HepG2 (cell line): ENCODE data around the gene TPI1. TPM values are rescaled to one million over a fixed set of nuclear protein-coding genes. Genes with fewer than 3 reads are reported as not detected.

ENCODE experiments used
- ATAC-seq: fragments of 200-7000 bp; cut with Tn5 transposase; 3 replicates; pipeline ENCODE4 v1.9.1; 2020; ENCODE audit warnings: mild to moderate bottlenecking, moderate library complexity
- BruUV-seq: library from RNA; stranded (reverse); fragments of 400-500 nt; replicated peaks from 2 replicates; lab custom pipeline; 2021; lab: Mats Ljungman, UMichigan
- CTCF ChIA-PET: fragments of 300-600 bp; formaldehyde crosslinking; extraction: SDS; loops from one replicate; lab custom pipeline; 2021; ENCODE audit warnings: low total read pairs, inconsistent platforms, low intra/inter-chr PET ratio; lab: Yijun Ruan, JAX
- POLR2A ChIA-PET: fragments of 350-600 bp; sonication (Branson Sonifier 250); formaldehyde crosslinking; loops from one replicate; lab custom pipeline; 2020; ENCODE audit warnings: antibody characterized with exemption, inconsistent platforms; lab: Yijun Ruan, JAX
- DNase-seq: peaks from one replicate; pipeline ENCODE4 v3.0.0-alpha.2; 2015; ENCODE audit warnings: low spot score
- FAIRE-seq: peaks from 3 replicates; lab custom pipeline; 2011; peaks lifted over from hg19 to GRCh38; lab: Jason Lieb, UNC
- H2AFZ ChIP-seq: one replicate; pipeline ENCODE4 v1.6.1; 2011; ENCODE audit warnings: low read length, inconsistent platforms
- H3K27ac ChIP-seq: fragments of 300-600 bp; 3 replicates; pipeline ENCODE4 v1.8.0; 2011; ENCODE audit warnings: mixed run types, mild to moderate bottlenecking, mixed read lengths, low read length, inconsistent platforms; ENCODE audit not compliant: insufficient read depth; ENCODE audit errors: extremely low read length
- H3K27me3 ChIP-seq, 2 experiments: fragments of 200-600 bp in 1 of 2; 2 replicates in 1 of 2; 3 replicates in 1 of 2; pipeline versions ENCODE4 v1.6.0 to v1.8.0; 2011; ENCODE audit warnings: low read length in 2 of 2, mild to moderate bottlenecking in 2 of 2, moderate library complexity in 2 of 2, inconsistent platforms in 1 of 2; ENCODE audit not compliant: insufficient read depth in 2 of 2, control insufficient read depth in 1 of 2
- H3K36me3 ChIP-seq, 2 experiments: fragments of 200-600 bp in 1 of 2; replicated peaks in 1 of 2; 2 replicates in 1 of 2; 3 replicates in 1 of 2; pipeline versions ENCODE4 v1.5.1 to v1.8.0; 2011; ENCODE audit warnings: low read length in 2 of 2, inconsistent platforms in 1 of 2; ENCODE audit not compliant: insufficient read depth in 2 of 2, control insufficient read depth in 1 of 2
- H3K4me1 ChIP-seq: 2 replicates; pipeline ENCODE4 v1.5.1; 2012; ENCODE audit warnings: low read length, inconsistent platforms; ENCODE audit not compliant: insufficient read depth
- H3K4me2 ChIP-seq: 2 replicates; pipeline ENCODE4 v1.6.0; 2011; ENCODE audit warnings: low read depth, low read length, inconsistent platforms
- H3K4me3 ChIP-seq, 3 experiments: fragments of 200-600 bp in 1 of 3; sonication (generic), shearing (Covaris generic) in 1 of 3; replicated peaks in 1 of 3; 2 replicates each; pipeline ENCODE4 v1.5.1; 2011 to 2016; ENCODE audit warnings: low read length in 3 of 3, inconsistent platforms in 2 of 3, low read depth in 2 of 3, mild to moderate bottlenecking in 2 of 3, control low read depth in 1 of 3, mixed read lengths in 1 of 3; ENCODE audit not compliant: insufficient read depth in 1 of 3
- H3K79me2 ChIP-seq: one replicate; pipeline ENCODE4 v1.6.1; 2011; ENCODE audit warnings: low read length, inconsistent platforms; ENCODE audit not compliant: insufficient read depth
- H3K9ac ChIP-seq: 2 replicates; pipeline ENCODE4 v1.6.0; 2011; ENCODE audit warnings: mild to moderate bottlenecking, low read depth, low read length, inconsistent platforms; ENCODE audit not compliant: insufficient read depth
- H3K9me3 ChIP-seq: 2 replicates; pipeline ENCODE4 v1.5.1; 2012; ENCODE audit warnings: mild to moderate bottlenecking, low read length
- H4K20me1 ChIP-seq: 2 replicates; pipeline ENCODE4 v1.6.0; 2011; ENCODE audit warnings: inconsistent platforms, mild to moderate bottlenecking, low read length, moderate library complexity; ENCODE audit not compliant: insufficient read depth
- GLI4 ChIP-seq: sonication (generic); formaldehyde crosslinking; IDR thresholded peaks from 2 replicates; pipeline ENCODE4 v1.5.1; 2020; ENCODE audit warnings: missing genetic modification reagents, mild to moderate bottlenecking, moderate library complexity, borderline replicate concordance
- JARID2 ChIP-seq: sonication (generic); formaldehyde crosslinking; IDR thresholded peaks from 2 replicates; pipeline ENCODE4 v1.8.1; 2023; ENCODE audit warnings: missing genetic modification reagents, inconsistent platforms; ENCODE audit not compliant: insufficient replicate concordance
- KLF9 ChIP-seq: IDR thresholded peaks from 2 replicates; pipeline ENCODE4 v1.6.1; 2016; ENCODE audit warnings: low read depth
- MIER2 ChIP-seq: IDR thresholded peaks from 2 replicates; pipeline ENCODE4 v1.6.1; 2016; ENCODE audit warnings: missing biosample characterization, missing genetic modification reagents
- MIXL1 ChIP-seq: IDR thresholded peaks from 2 replicates; pipeline ENCODE4 v1.6.1; 2016
- MXD1 ChIP-seq: sonication (generic); formaldehyde crosslinking; IDR thresholded peaks from 2 replicates; pipeline ENCODE4 v1.4.0; 2020; ENCODE audit warnings: mild to moderate bottlenecking, missing genetic modification reagents
- NCOR1 ChIP-seq: fragments of 200-600 bp; sonication (generic); IDR thresholded peaks from 2 replicates; pipeline ENCODE4 v1.7.0; 2017; ENCODE audit warnings: antibody characterized with exemption, low read length, borderline replicate concordance
- PAF1 ChIP-seq: IDR thresholded peaks from 2 replicates; pipeline ENCODE4 v1.6.1; 2016; ENCODE audit warnings: missing genetic modification reagents, missing compliant biosample characterization
- SMYD3 ChIP-seq: sonication (generic); formaldehyde crosslinking; IDR thresholded peaks from 2 replicates; pipeline ENCODE4 v1.8.1; 2023; ENCODE audit warnings: mild to moderate bottlenecking, missing genetic modification reagents
- SRSF1 ChIP-seq: fragments of 200-400 bp; formaldehyde crosslinking; optimal IDR thresholded peaks from 2 replicates; pipeline ENCODE3; 2017; ENCODE audit warnings: mild to moderate bottlenecking, low read depth, low read length, moderate library complexity
- TRAFD1 ChIP-seq: sonication (generic); formaldehyde crosslinking; IDR thresholded peaks from 2 replicates; pipeline ENCODE4 v1.5.1; 2020; ENCODE audit warnings: missing genetic modification reagents, mild to moderate bottlenecking, borderline replicate concordance
- ZC3H13 ChIP-seq: sonication (generic); formaldehyde crosslinking; IDR thresholded peaks from 2 replicates; pipeline ENCODE4 v1.8.1; 2023; ENCODE audit warnings: mild to moderate bottlenecking, missing genetic modification reagents, moderate library complexity
- ZNF101 ChIP-seq: sonication (generic); formaldehyde crosslinking; IDR thresholded peaks from 2 replicates; pipeline ENCODE4 v1.4.0; 2020; ENCODE audit warnings: mild to moderate bottlenecking, low read depth, missing genetic modification reagents, borderline replicate concordance
- ZNF3 ChIP-seq: IDR thresholded peaks from 2 replicates; pipeline ENCODE4 v1.7.0; 2017; ENCODE audit warnings: inconsistent platforms
- ZNF552 ChIP-seq: sonication (generic); formaldehyde crosslinking; IDR thresholded peaks from 2 replicates; pipeline ENCODE4 v1.9.0; 2022; ENCODE audit warnings: missing genetic modification reagents, mild to moderate bottlenecking, borderline replicate concordance
- ZNF567 ChIP-seq: sonication (generic); formaldehyde crosslinking; IDR thresholded peaks from 2 replicates; pipeline ENCODE4 v1.8.1; 2023; ENCODE audit warnings: mild to moderate bottlenecking, missing genetic modification reagents, borderline replicate concordance
- ZNF782 ChIP-seq: sonication (generic); formaldehyde crosslinking; IDR thresholded peaks from 2 replicates; pipeline ENCODE4 v1.4.0; 2020; ENCODE audit warnings: missing genetic modification reagents, mild to moderate bottlenecking, borderline replicate concordance
- ZNF879 ChIP-seq: sonication (generic); formaldehyde crosslinking; IDR thresholded peaks from 2 replicates; pipeline ENCODE4 v1.8.1; 2023; ENCODE audit warnings: missing genetic modification reagents
- ZNF883 ChIP-seq: sonication (generic); formaldehyde crosslinking; IDR thresholded peaks from 2 replicates; pipeline ENCODE4 v1.5.1; 2020; ENCODE audit warnings: mild to moderate bottlenecking, missing genetic modification reagents; ENCODE audit errors: not compliant biosample characterization
- WGBS: methylation state at CpG from one replicate; pipeline ENCODE4 v1.1.6; 2017; ENCODE audit warnings: low lambda C conversion rate; 5-methylcytosine and 5-hydroxymethylcytosine counted together
- in situ Hi-C: cut with HindIII; loops from 2 replicates; pipeline ENCODE4 v1.10.0; 2017; ENCODE audit warnings: low pct_unique_long_range_greater_than_20kb; ENCODE audit not compliant: extremely low pct_ligation_motif_present
- intact Hi-C: fragments of 100-400 bp; cut with micrococcal nuclease; formaldehyde crosslinking; loops from one replicate; pipeline ENCODE4 v1.10.0; 2022; ENCODE audit not compliant: unreplicated experiment
- polyA plus RNA-seq, 8 experiments: library from polyadenylated mRNA; depleted of rRNA in 3 of 8; stranded (reverse) in 7 of 8; unstranded in 1 of 8; fragments of >200 nt; fragmentation: Illumina TruSeq in 4 of 8; extraction: Trizol in 4 of 8; gene quantifications; 2 replicates each; pipeline versions ENCODE4 v1.2.1 to v1.2.3, GENCODE V29; 2011 to 2016; ENCODE audit warnings: low read depth in 4 of 8, missing spikeins in 1 of 8, mixed read lengths in 1 of 8; ENCODE audit not compliant: insufficient read depth in 1 of 8
- total RNA-seq, 5 experiments: library from RNA; depleted of rRNA; stranded (reverse); fragments of >200 nt; fragmentation: Illumina TruSeq; extraction: Trizol; gene quantifications; 2 replicates each; pipeline ENCODE4 v1.2.3, GENCODE V29; 2016; ENCODE audit warnings: low read depth in 1 of 5

Gene TPI1
- total and polyA plus RNA-seq, 2 of the 13 experiments (the other 11 are each of a cell fraction or from before 2014, with no cell fraction given) = 945 to 2,535 TPM

- TF ChIP-seq ZNF782 (CRISPR knock-in tag) (no peak; the same call in 1 of the 2 replicates), ZNF883 (no peak), MIXL1 (CRISPR knock-in tag) (no peak), ZC3H13 (CRISPR knock-in tag) (no peak; the same call in 1 of the 2 replicates), KLF9 (CRISPR knock-in tag) (no peak), ZNF567 (no peak), TRAFD1 (no peak), ZNF552 (CRISPR knock-in tag) (no peak), JARID2 (CRISPR knock-in tag) (no peak)
- TF ChIP-seq, all 625 proteins: peak for 120
Measured at GRCh38 chr12:6851153-6851920, 16.0 kb upstream of the TPI1 start, which contains the start of gene CDCA3 (continued).

- Histone ChIP-seq H3K79me2 (peaks cover 37% of the 10 kb centered on the region), H2AFZ (peak within 1 kb of the TSS; percentile 25), H3K9ac (peak within 1 kb of the TSS; percentile 86), H4K20me1 (no peaks in the 10 kb centered on the region; the same call in 1 of the 2 replicates), H3K27me3 (no peaks in the 10 kb centered on the region), H3K27ac (peak within 1 kb of the TSS; percentile 82), H3K4me3 (peak within 1 kb of the TSS; percentile 79 to 95 (median 85)), H3K4me1 (peaks cover 33% of the 10 kb centered on the region), H3K36me3 (peaks cover 8 to 48% of the 10 kb centered on the region in 2 experiments), H3K4me2 (peak within 1 kb of the TSS; percentile 92), H3K9me3 (no peaks in the 10 kb centered on the region)
- in situ Hi-C loops = no loop called here
- DNase-seq (peak; percentile 98), ATAC-seq (peak; percentile 86), FAIRE-seq (no peak)
- intact Hi-C loops = loop anchor here (1.0 to 2.0 kb wide), 2 partner anchors 17 to 21 kb away; partner anchors contain the start of gene SPSB2
- 2% methylated on average over 12 of the region's 65 CpGs for WGBS
- ChIA-PET CTCF (interaction anchor here (0.9 kb wide), 1 partner anchor 17 kb away, joined by 3 read pairs; no protein-coding TSS in a partner anchor), POLR2A (interaction anchor here (0.8 to 5.2 kb wide), 28 partner anchors 9 to 318 kb away, joined by 3 to 132 read pairs (median 10); partner anchors contain the start of genes C12orf57, COPS7A, GAPDH and GNB3)
- TSS peak; percentile 73 for BruUV-seq
- TF ChIP-seq SMYD3 (CRISPR knock-in tag) (no peak), GLI4 (CRISPR knock-in tag) (no peak), NCOR1 (no peak), ZNF101 (CRISPR knock-in tag) (no peak), PAF1 (no peak), MXD1 (0 out of 2 replicates have a peak, but pooled peaks have one; percentile 64), MIER2 (CRISPR knock-in tag) (no peak), ZNF879 (CRISPR knock-in tag) (no peak; the same call in 1 of the 2 replicates), ZNF3 (CRISPR knock-in tag) (no peak), SRSF1 (peak; percentile 81)
Measured at GRCh38 chr12:6851921-6852650, 15.2 kb upstream of the TPI1 start, which contains the start of gene USP5. USP5 (plus strand) TSS chr12:6852150; CDS start chr12:6852180, 30 bp downstream.
